ENCODE measurements around the gene IFT81.
"Not testable (repeated sequence)": the region's sequence is repeated elsewhere in the genome, so short reads cannot be mapped to it uniquely, and the experiment has no call there.

The IFT81 gene

GRCh38 chr12:110124269-110124995, at the start of gene IFT81:
Gene IFT81, plus strand, starts transcription at chr12:110124357. Its CDS starts 3,024 bp downstream, at chr12:110127381.
- no peak for FAIRE-seq

- FAIRE-seq = no peak
These were observed 48.3 kb upstream of the IFT81 start for GRCh38 chr12:110075880-110076279.

- FAIRE-seq = no peak
These were observed 46.4 kb upstream of the IFT81 start for GRCh38 chr12:110077800-110078199.

GRCh38 chr12:110079477-110080400, 44.4 kb upstream of the IFT81 start:
- FAIRE-seq = no peak

GRCh38 chr12:110080410-110080809, 43.7 kb upstream of the IFT81 start:
- FAIRE-seq = no peak

- no peak for FAIRE-seq
These were observed 39.7 kb upstream of the IFT81 start for GRCh38 chr12:110084314-110085015.

GRCh38 chr12:110088216-110088615, 35.9 kb upstream of the IFT81 start:
- FAIRE-seq = not testable (repeated sequence)

- FAIRE-seq = no peak
These were observed 35.2 kb upstream of the IFT81 start for GRCh38 chr12:110088936-110089335.

GRCh38 chr12:110090266-110091135, 33.7 kb upstream of the IFT81 start:
- FAIRE-seq = no peak

- FAIRE-seq = no peak
These were observed 32.9 kb upstream of the IFT81 start for GRCh38 chr12:110091136-110091711.

- no peak for FAIRE-seq
These were observed 30.4 kb upstream of the IFT81 start for GRCh38 chr12:110093631-110094311.

- no peak for FAIRE-seq
These were observed 23.7 kb upstream of the IFT81 start for GRCh38 chr12:110100315-110100970.

GRCh38 chr12:110102255-110102654, 21.9 kb upstream of the IFT81 start:
- no peak for FAIRE-seq

GRCh38 chr12:110104188-110105094, 19.7 kb upstream of the IFT81 start:
- no peak for FAIRE-seq

- no peak for FAIRE-seq
These were observed 19.0 kb upstream of the IFT81 start for GRCh38 chr12:110105159-110105558.

- no peak for FAIRE-seq
These were observed 18.2 kb upstream of the IFT81 start for GRCh38 chr12:110105986-110106385.

GRCh38 chr12:110107369-110108281, 16.5 kb upstream of the IFT81 start:
- FAIRE-seq = no peak

- FAIRE-seq = no peak
These were observed 15.7 kb upstream of the IFT81 start for GRCh38 chr12:110108309-110109036.

All from A204.1 (cell line).